Measurements from ENCODE around the gene COL6A3.

The COL6A3 gene

DNA sequence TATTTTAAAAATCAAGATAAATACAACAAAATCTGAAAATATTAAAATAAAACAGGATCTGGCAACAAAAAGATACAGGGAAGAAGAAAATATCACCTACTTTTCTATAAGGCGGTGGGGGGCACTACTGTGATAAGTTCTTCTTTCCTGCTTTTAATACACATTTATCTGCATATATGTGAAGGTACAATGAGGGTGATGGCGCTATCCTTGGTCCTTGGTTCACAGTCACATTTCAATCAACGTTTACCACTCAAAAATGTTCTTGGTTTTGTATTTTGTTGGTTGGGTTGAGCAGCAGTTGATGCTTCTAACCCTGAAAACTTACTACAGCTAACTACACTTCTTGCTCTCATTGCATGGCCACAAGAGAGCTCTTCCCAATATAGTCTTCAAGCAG, 112.4 kb downstream of the COL6A3 start:
- in situ Hi-C loops (cut with MboI; ENCODE audit: low sequenced_read_pairs), result no loop called here

- in situ Hi-C loops (cut with MboI; ENCODE audit: low sequenced_read_pairs), result no loop called here
Observed at GRCh38 chr2:237300739-237301138, 113.2 kb downstream of the COL6A3 start.

GRCh38 chr2:237299906-237300305, 114.1 kb downstream of the COL6A3 start:
- in situ Hi-C loops (cut with MboI; ENCODE audit: low sequenced_read_pairs), result no loop called here

- in situ Hi-C loops (cut with MboI; ENCODE audit: low sequenced_read_pairs), result no loop called here
Observed at GRCh38 chr2:237298151-237299118, 115.5 kb downstream of the COL6A3 start.

DNA sequence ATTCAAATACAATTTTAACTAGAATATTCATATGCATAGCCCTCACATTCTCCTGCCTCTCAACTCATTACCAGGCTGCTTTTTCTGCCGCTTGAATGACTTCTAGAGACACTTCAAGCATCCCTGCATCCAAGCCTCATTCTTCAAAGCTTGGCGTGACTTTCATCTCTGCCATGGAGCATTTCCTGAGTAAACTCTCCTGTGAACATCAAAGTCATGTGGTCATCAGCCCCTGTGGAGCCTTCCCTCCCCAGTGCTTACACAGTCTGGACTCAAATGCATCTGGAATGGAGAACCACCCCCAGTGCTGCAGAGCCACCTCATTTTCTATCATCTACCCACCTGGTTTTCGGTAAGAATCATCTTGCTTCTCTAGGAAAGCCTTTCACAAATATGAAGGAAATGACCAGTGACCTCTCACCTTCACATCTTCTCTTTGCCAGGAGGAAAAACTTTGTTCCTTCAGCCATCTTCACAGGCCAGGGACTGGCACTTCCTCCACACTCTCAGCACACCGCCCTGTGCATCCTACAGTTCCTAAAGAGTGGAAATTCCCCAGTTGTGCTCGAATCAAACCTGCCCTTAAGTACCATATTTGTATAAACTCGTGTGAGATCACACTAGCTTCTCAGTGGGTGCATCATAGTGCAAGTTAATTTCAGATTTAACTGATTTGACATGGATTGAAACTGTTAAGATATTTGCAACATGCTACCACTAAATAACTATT, 116.4 kb downstream of the COL6A3 start:
- in situ Hi-C loops (cut with MboI; ENCODE audit: low sequenced_read_pairs), result no loop called here

- in situ Hi-C loops (cut with MboI; ENCODE audit: low sequenced_read_pairs), result no loop called here
Observed at GRCh38 chr2:237296756-237297155, 117.2 kb downstream of the COL6A3 start.

GRCh38 chr2:237295889-237296480, 118.0 kb downstream of the COL6A3 start:
- in situ Hi-C loops (cut with MboI; ENCODE audit: low sequenced_read_pairs), result no loop called here

- in situ Hi-C loops (cut with MboI; ENCODE audit: low sequenced_read_pairs), result no loop called here
Observed at GRCh38 chr2:237294460-237294859, 119.5 kb downstream of the COL6A3 start.

DNA sequence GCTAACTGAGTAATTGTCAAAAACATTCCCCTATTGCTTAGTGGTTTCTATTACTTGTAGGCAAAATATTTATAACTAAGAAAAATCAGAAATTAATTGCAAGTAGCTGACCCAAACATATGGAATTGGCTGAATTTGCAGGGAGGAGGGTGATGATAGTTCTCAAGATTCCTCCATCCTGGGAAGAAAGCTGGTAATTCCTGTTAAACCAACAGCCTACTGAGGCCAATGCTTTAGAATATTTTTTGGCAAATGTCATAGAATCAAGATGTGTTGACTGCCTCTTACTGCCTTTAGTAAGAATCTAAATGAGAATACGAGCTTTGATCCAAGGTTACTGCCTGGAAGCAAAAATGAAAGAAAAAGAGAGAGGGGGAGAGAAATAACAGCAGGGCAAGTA, 120.0 kb downstream of the COL6A3 start:
- in situ Hi-C loops (cut with MboI; ENCODE audit: low sequenced_read_pairs), result no loop called here

DNA sequence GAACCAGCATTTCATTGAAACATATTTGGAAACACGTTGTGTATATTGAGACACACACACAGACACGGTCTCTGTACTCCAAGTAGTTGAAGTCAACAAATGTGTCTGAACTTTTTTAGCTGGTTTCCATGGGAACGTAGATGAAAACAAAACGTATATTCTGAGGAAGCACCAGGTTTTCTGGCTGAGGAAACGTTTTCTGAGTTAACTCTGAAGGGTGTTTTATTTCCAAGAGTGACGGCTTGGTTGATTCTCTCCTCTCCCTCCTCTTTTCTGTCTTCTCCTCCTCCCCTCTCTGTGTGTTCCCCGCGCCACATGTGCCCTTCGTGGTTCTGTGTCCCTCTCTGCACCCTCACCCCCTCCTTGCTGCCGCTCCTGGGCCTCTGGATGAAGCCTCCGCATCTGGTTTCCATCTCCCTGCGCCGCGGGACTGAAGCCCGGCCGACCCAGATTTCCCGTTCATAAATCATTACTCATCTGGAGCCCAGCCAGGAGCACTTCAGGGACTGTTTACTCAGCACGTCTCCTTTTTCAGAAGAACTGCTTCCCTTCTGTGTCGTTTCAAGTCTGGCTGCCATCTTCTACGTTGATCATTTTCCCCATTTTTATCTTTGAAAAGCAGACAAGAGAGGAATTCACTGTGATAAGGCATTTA, 122.7 kb downstream of the COL6A3 start:
- in situ Hi-C loops (cut with MboI; ENCODE audit: low sequenced_read_pairs), result no loop called here

- in situ Hi-C loops (cut with MboI; ENCODE audit: low sequenced_read_pairs), result no loop called here
Observed at GRCh38 chr2:237290261-237290660, 123.7 kb downstream of the COL6A3 start.

GRCh38 chr2:237289139-237289538, 124.8 kb downstream of the COL6A3 start:
- in situ Hi-C loops (cut with MboI; ENCODE audit: low sequenced_read_pairs), result no loop called here

DNA sequence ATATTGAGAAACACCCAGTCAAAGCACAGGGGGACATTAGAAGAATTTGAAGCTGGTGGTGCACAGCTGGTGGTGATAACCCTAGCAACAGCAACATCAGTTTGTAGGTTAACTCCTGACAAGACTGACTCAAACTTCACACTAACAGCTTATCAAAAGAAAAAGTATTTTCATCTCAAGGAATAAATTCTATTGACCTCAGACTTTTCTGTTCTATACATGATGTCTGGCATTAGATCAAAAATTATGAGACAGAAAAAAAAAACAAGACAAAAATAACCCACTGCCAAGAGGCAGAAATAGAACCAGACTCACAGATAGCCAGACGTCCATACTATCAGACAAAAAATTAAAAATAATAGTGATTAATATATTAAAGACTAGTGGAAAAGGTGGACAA, 126.1 kb downstream of the COL6A3 start:
- in situ Hi-C loops (cut with MboI; ENCODE audit: low sequenced_read_pairs), result no loop called here

- in situ Hi-C loops (cut with MboI; ENCODE audit: low sequenced_read_pairs), result no loop called here
Observed at GRCh38 chr2:237283131-237283928, 130.6 kb downstream of the COL6A3 start.

- in situ Hi-C loops (cut with MboI; ENCODE audit: low sequenced_read_pairs), result no loop called here
Observed at GRCh38 chr2:237282568-237283128, 131.3 kb downstream of the COL6A3 start.

GRCh38 chr2:237281836-237282306, 132.1 kb downstream of the COL6A3 start:
- in situ Hi-C loops (cut with MboI; ENCODE audit: low sequenced_read_pairs), result no loop called here

GRCh38 chr2:237280939-237281338, 133.0 kb downstream of the COL6A3 start:
- in situ Hi-C loops (cut with MboI; ENCODE audit: low sequenced_read_pairs), result no loop called here

- in situ Hi-C loops (cut with MboI; ENCODE audit: low sequenced_read_pairs), result no loop called here
Observed at GRCh38 chr2:237280229-237280628, 133.7 kb downstream of the COL6A3 start.

DNA sequence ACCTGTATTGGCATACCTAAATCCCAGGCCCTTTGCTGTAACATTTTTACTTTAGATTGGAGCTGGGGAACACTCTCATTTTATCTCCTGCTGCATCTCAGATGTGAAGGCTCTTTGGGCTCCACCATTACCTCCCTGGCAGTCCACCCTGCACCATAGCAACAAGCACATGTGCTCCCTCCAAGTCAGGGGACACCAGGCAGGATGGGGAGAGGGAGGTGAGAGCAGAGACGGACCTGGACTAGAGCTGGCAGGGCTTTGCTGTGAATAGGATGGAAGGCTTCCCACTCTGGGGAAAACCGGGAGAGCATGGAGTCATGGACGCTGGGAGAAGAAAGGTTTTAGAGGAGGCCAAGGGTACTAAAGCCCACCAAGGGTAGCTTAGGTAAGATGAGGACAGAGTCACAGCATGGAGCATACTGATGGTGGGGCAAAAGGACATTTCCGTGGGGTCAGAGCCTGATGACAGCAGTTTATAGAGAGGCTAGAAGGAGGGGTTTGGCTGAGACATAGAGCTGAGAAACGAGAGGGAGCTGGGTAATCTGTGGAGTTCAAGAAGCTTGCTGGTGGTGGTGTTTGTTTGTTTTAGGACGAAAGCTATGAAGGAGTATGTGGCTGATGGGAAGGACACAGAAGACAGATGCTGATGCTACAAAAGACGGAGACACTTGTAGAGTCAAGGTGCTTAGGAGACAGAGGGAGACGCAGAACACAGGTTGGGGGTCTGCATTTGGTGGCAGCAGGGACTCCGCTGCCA, 134.8 kb downstream of the COL6A3 start:
- in situ Hi-C loops (cut with MboI; ENCODE audit: low sequenced_read_pairs), result no loop called here

Measured in HL-60/S4 treated with phorbol 12-myristate 13-acetate at 8.2 ng/mL for 4 days and 3 days (cell line).